Erythroblast (primary cell): ENCODE measurements around the gene ZSCAN10.

Experiments used
- GATA1 ChIP-seq: IDR thresholded peaks from 2 replicates; pipeline ENCODE4 v1.6.1; 2011; ENCODE audit warnings: low read depth, mild to moderate bottlenecking, control low read depth, low read length, moderate library complexity
- POLR2A ChIP-seq: IDR thresholded peaks from 2 replicates; pipeline ENCODE4 v1.6.1; 2011; ENCODE audit warnings: mild to moderate bottlenecking, low read length

GRCh38 chr16:3123986-3124886, 25.1 kb upstream of the ZSCAN10 start:
- TF ChIP-seq POLR2A (peak; percentile 75), GATA1 (no peak)
